GM13976 (cell line): ENCODE data around the gene PSMD11.
"Not testable (repeated sequence)": the region's sequence is repeated elsewhere in the genome, so short reads cannot be mapped to it uniquely, and the experiment has no call there.

Experiments used
- DNase-seq: peaks from one replicate; pipeline ENCODE4 v3.0.0; 2012; ENCODE audit warnings: low spot score
- in situ Hi-C: fragments of 300-500 bp; cut with MboI; formaldehyde crosslinking; loops from one replicate; pipeline ENCODE4 v1.12.0; 2022; ENCODE audit warnings: low sequenced_read_pairs, mixed read lengths, inconsistent platforms; ENCODE audit not compliant: unreplicated experiment
- TF ChIP-seq, protein P1 (sequence below): IDR thresholded peaks from 2 replicates; pipeline ENCODE4 v1.5.1; 2012; ENCODE audit warnings: borderline replicate concordance, mild to moderate bottlenecking; ENCODE audit not compliant: insufficient read depth; ENCODE audit errors: extremely low read depth, missing control alignments, control extremely low read depth

Gene PSMD11

DNA sequence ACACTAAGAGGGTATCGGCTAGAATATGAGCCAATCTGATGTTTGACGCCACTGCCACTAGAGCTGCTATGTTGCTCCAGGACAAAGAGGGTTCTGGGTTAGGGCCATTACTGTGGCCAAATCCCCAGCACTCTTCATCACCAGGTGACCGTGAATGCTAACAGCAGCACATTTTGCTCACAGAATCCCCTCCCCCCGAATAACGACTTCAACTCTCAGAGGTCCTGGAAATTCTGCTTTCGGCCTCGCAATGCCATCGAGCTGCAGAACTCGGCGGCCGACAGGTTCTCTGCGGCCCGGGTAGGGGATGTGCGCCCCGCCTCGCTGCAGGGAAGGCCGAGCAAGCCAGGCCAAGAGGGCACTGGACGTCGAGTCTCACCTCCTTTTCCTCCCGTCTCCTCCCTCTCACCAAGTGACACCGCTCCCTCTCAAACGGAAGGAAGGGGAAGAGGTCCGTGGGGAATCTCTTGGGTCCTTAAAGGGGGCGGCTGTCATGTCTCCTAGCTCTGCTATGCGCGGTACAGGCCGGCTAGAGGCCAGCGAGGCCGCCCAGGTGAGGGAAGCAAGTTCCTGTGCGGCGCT, 74.4 kb downstream of the PSMD11 start:
- in situ Hi-C loops: no loop called here
- TF ChIP-seq, protein P1, sequence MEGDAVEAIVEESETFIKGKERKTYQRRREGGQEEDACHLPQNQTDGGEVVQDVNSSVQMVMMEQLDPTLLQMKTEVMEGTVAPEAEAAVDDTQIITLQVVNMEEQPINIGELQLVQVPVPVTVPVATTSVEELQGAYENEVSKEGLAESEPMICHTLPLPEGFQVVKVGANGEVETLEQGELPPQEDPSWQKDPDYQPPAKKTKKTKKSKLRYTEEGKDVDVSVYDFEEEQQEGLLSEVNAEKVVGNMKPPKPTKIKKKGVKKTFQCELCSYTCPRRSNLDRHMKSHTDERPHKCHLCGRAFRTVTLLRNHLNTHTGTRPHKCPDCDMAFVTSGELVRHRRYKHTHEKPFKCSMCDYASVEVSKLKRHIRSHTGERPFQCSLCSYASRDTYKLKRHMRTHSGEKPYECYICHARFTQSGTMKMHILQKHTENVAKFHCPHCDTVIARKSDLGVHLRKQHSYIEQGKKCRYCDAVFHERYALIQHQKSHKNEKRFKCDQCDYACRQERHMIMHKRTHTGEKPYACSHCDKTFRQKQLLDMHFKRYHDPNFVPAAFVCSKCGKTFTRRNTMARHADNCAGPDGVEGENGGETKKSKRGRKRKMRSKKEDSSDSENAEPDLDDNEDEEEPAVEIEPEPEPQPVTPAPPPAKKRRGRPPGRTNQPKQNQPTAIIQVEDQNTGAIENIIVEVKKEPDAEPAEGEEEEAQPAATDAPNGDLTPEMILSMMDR: no peak
- no peak for DNase-seq

DNA sequence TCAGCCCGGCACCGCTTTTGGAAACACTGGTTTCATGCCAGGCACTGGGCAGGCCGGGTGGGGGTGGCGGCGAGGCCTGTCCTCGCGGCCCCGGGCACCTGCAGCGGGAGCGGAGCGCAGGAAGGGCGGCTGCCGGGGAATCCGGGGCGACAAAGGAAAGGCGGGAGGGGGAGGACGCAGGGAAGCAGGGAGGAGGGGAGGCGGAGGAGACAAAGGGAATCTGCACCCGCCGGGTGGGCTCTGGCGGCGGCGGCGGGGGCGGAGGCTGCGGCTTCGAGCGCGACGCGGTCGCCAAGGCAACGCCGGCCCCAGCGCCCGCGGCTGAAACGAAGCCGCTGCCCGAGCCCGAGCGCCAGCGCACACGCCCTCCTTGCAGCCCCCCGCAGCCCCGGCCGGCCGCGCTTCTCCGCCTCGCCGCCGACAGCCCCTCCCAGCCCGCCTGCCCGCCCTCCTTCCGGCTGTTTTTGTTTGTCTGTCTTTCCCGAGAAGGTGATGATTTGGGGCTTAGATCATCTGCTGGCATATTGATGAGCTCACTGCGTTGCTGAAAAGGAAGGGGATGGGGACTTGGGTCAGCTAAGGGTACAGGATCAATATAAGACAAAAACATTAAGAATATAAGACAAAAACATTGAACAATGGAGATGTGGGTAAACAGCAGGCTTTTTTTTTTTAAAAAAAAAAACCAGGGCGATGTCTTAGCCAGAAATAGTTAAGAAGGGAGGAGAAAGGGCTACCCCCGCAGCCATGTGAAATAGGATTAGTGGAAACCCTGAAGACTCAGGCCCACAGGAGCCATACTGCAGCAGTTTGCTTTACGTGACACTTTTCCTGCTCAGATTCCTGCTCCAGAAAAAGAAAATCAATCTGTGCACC, 75.2 kb downstream of the PSMD11 start:
- in situ Hi-C loops: no loop called here
- TF ChIP-seq, protein P1: no peak
- DNase-seq: peak; percentile 73

DNA sequence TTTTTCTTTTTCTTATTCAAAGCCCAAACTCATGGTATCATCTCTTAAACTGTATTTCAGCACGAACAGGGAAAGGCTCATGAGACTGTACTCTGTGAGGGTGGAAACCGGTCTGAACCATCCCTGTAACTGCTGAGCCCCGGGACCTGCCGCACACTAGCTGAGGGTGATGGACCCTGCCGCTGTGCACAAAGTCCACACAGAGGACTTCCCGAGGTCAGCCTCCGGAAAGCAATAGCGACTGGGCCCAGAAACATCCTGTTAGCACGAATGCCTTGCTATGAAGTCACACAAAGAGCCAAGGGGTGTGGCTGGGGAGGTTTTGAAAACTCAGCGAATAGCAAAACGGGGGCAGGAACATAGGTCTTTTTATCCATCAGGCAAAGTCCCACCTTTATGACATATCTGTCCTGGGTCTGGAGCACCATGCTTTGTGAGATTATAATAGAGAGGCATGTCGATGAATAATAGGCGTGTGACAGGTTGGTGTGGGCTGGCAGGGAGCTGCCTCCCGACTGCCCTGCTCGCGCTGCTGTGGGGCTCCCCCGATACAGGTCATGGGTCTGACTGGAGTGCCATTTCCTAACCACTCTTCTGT, 75.9 kb downstream of the PSMD11 start:
- TF ChIP-seq, protein P1: no peak
- in situ Hi-C loops: no loop called here
- DNase-seq: peak; percentile 65

DNA sequence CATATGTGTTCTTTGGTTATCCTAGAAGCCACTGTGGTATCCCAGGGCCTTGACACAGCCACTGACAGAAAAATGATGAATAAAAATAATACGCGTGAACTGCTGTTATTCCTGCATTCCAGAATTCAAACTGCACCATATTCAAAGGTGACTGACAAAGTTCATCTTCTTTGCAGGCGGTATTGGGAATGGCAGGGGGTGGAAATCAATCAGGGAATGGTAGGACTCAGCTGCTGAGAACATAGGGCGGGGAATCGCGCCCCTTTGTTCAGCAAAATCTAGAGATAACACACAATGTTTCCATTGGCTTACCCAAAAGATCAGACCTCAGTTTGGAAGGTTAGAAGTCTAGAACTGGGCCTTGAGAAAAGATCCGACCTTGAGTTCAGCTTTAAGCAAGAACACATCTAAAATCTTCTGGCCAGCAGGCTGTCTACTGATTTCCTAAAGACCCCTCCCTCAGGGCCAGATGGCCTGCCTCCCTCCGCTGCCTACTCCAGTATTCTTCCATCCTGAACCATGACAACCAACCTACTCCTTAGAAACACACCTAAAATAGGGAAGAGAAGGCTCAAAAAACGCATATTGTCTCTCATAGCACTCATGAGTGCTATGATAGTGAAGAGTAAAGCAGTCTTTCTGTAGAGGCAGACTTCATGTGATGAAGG, 76.6 kb downstream of the PSMD11 start:
- no peak for DNase-seq
- in situ Hi-C loops: no loop called here
- TF ChIP-seq, protein P1: no peak

DNA sequence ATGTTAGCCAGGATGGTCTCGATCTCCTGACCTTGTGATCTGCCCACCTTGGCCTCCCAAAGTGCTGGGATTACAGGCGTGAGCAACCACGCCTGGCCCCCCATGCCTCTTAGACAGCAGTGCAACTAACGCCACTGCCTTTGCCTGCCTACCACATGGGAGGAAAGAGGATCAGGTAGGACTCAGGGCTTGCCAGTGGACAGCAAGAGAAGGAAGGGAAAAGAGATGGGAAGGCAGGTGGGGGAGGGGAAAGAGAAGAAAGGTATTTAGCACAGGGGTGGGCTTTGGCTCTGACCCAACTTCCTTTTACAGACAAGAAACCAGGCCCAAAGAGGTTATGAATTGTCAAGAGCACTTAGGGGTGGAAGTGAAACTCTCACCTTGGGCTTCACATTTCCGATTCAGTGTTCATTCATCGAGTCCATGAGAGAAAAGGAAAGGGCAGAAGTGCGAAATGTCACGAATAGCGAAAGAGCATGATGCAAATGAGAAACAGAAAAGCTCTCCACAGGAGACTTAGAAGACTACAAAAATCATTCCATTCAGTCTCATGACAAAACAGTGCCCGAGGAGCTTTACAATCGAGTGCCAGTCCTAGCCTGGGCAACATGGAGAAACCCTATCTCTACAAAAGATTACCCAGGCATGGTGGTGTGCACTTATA, 78.8 kb downstream of the PSMD11 start:
- DNase-seq: peak; percentile 71
- TF ChIP-seq, protein P1: no peak
- in situ Hi-C loops: no loop called here

DNA sequence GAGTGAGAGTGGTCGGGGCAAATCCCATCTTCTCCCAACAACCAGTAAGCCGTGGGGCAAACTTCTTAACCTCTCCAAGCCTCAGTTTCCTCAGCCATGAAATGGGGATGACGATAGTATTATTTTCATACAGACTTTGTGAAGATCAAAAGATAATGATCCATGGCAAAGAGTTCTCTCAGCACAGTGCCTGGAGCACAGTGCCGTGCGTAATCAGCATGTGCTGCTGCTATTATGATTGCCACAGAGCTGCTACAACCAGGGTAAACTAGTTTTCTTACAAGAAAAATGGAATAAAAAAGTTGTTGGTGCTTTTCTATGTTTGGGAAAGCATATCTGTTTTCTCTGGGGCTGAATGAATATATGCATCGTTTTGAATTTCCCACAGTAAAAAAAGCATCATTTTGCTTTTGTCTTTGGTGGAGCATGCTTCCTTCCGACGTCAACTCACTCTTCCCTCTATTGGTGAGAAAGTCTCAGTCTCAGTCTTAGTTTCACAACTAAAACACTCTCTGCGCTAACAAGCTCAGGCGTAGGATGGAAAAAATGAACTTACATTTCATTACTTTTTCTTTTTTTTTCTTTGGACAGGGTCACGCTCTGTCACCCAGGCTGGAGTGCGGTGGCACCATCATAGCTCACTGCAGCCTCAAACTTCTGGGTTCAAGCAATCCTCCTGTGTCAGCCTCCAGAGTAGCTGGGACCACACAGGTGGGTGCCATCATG, 79.7 kb downstream of the PSMD11 start:
- TF ChIP-seq, protein P1: no peak
- in situ Hi-C loops: no loop called here
- DNase-seq: peak; percentile 72

DNA sequence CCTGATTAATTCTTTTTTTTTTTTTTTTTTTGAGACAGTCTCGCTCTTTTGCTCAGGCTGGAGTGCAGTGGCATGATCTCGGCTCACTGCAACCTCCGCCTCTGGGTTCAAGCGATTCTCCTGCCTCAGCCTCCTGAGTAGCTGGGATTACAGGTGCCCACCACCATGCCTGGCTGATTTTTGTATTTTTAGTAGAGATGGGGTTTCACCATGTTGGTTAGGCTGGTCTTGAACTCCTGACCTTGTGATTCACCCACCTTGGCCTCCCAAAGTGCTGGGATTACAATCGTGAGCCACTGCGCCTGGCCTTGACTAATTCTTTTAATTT, 80.2 kb downstream of the PSMD11 start:
- in situ Hi-C loops, DNase-seq: not testable (repeated sequence)
